ENCODE measurements around the gene PAX5.

DNA sequence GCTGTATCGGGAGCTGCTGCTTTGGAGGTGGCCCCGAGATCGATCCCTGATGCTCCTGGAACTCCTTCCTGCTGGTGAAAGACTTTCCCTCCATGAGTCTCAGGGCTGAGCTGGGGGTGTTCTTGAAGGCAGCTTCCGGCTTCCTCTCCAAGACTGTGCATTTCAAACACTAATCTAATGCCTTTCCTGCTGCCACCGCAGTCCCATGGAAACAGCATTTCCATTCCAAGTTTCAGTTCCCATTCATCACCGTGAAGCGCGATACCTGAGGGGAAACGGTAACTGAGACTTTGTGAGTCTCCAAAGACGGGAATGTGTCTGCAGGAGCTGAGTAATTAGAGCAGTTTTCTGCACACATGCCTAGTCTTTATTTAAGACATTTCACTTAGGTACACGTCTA is 230.1 kb downstream of the PAX5 start:
- TF ChIP-seq, protein P1, sequence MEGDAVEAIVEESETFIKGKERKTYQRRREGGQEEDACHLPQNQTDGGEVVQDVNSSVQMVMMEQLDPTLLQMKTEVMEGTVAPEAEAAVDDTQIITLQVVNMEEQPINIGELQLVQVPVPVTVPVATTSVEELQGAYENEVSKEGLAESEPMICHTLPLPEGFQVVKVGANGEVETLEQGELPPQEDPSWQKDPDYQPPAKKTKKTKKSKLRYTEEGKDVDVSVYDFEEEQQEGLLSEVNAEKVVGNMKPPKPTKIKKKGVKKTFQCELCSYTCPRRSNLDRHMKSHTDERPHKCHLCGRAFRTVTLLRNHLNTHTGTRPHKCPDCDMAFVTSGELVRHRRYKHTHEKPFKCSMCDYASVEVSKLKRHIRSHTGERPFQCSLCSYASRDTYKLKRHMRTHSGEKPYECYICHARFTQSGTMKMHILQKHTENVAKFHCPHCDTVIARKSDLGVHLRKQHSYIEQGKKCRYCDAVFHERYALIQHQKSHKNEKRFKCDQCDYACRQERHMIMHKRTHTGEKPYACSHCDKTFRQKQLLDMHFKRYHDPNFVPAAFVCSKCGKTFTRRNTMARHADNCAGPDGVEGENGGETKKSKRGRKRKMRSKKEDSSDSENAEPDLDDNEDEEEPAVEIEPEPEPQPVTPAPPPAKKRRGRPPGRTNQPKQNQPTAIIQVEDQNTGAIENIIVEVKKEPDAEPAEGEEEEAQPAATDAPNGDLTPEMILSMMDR (IDR thresholded peaks at IDR 0.05), result no peak
- TF ChIP-seq ZFX (IDR thresholded peaks at IDR 0.05; ENCODE audit: borderline replicate concordance), result no peak
